Choroid plexus epithelial cell (primary cell): ENCODE measurements around the gene LAMA3.

ENCODE experiments used
- DNase-seq: peaks from one replicate; pipeline ENCODE4 v3.0.0-alpha.2; 2010; ENCODE audit warnings: low read depth
- H3K4me3 ChIP-seq: 2 replicates; pipeline ENCODE4 v1.5.1; 2011; ENCODE audit warnings: low read depth, mild to moderate bottlenecking, control low read depth, low read length, moderate library complexity
- TF ChIP-seq, protein P1 (sequence below): conservative IDR thresholded peaks from 2 replicates; pipeline ENCODE4 v1.5.1; 2011; ENCODE audit warnings: low read depth, mild to moderate bottlenecking, control low read depth, inconsistent platforms, low read length, moderate library complexity

The LAMA3 gene

DNA sequence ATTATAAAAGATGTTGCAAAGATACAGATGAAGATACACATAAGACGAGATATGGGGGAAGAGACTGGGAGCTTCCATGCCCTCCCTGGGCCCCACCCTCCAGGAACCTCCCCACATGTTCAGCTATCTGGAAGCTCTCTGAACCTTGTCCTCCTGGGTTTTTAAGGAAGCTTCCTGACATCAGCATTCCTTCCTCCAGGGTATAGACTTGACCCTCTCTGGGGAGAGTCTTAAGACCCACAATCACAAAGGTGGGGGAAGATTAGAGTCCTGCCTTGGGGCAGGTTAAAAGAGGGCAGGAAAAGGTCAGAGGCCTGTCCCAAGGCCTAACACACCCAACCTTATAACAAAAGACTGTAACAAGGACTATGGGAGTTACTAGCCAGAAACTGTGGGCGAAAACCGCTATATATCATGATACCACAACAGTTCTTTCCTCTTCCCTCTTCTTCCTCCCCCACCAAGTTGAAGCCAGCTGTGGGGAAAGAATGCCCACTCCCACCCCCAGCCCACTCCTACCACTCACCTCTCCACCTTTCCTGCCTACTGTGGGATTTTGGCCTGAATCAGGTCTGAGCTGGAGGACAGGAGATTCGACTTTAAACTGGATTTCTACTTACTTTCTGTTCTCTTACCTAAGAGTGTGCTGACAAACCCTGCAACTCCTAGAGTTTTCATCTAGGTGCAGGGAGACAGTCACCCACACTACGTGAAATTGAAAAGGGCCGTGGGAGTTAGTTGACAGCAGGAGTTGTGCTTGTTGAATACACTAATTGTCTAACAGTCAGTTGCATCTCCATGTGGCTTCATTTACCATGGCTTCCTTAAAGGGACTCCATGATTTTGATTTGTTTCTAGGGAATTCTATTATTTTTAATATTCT lies 105.0 kb downstream of the LAMA3 start:
- DNase-seq, result no peak
- TF ChIP-seq, protein P1, sequence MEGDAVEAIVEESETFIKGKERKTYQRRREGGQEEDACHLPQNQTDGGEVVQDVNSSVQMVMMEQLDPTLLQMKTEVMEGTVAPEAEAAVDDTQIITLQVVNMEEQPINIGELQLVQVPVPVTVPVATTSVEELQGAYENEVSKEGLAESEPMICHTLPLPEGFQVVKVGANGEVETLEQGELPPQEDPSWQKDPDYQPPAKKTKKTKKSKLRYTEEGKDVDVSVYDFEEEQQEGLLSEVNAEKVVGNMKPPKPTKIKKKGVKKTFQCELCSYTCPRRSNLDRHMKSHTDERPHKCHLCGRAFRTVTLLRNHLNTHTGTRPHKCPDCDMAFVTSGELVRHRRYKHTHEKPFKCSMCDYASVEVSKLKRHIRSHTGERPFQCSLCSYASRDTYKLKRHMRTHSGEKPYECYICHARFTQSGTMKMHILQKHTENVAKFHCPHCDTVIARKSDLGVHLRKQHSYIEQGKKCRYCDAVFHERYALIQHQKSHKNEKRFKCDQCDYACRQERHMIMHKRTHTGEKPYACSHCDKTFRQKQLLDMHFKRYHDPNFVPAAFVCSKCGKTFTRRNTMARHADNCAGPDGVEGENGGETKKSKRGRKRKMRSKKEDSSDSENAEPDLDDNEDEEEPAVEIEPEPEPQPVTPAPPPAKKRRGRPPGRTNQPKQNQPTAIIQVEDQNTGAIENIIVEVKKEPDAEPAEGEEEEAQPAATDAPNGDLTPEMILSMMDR, result no peak

DNA sequence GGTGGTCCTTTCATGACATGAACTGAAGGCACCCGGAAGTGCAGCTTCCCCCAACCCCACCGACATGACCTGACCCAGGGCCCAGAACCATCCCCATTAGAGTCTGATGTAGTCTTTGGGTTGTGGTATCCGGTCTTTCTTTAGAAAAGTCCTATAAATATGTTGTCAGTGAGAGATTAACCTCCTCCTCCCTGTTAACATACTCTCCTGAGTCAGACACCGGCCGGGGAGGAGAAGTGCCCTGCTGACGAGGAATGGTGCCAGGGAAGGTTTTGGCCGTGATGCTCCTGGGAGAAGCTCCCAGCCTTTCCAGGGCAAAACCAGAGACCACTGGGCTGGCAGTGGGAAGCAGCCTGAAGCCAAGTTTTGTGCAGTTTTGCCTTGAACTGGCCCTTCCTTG lies 109.0 kb downstream of the LAMA3 start:
- no peak for DNase-seq
- no peak overlapping the region for H3K4me3 ChIP-seq
- TF ChIP-seq, protein P1, result no peak

More for the DNA sequence above, 105.0 kb downstream of the LAMA3 start:
- no peak overlapping the region for H3K4me3 ChIP-seq

DNA sequence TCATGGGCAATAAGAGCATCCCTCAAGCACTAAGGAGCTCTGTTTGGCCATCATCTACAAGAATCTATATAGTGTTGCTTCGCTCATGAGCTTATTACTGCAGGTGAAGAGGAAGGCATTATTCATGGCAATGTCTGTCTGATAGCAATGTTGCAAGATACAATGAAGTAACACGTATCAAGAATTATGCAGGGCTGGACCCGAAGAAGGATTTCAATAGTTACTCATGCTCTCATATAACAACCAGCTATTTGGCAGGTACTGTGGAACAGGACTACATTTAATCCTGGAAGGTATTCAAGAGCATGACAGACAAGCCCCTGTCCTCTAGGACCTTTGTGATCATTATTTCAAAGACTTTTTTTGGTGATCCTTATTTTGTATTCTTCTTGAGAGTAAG lies 109.6 kb downstream of the LAMA3 start:
- DNase-seq, result no peak

DNA sequence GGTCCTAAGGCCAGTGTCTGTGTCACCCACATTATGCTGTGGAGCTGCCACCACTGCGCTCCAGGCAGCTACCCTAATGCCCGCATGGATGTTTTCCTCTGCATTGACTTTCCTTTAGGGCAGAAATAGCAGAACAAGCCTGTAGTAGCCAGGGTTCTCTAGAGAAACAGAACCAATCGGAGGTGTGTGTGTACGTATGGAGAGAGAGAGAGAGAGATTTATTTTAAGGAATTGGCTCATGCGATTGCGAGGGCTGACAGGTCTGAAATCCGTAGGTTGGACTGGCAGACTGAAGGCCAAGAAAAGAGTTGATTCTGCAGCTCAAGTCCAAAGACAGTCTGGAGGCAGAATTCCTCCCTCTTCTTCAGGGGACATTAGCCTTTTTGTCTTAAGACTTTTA lies 110.3 kb downstream of the LAMA3 start:
- DNase-seq, result no peak
- TF ChIP-seq, protein P1, result no peak
- H3K4me3 ChIP-seq, result no peak overlapping the region

More for the DNA sequence above, 109.6 kb downstream of the LAMA3 start:
- TF ChIP-seq, protein P1, result no peak
- no peak overlapping the region for H3K4me3 ChIP-seq

DNA sequence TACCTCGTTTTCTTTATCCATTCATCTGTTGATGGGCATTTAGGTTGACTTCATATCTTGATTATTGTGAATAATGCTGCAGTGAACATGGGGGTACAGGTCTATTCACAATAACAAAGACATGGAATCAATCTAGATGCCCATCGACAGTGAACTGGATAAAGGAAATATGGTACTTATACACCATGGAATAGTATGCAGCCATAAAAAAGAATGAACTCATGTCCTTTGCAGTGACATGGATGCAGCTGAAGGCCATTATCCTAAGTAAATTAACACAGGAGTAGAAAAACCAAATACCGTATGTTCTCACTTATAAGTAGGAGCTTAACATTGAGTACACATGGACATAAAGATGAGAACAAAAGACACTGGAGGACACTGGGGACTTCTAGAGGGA lies 111.6 kb downstream of the LAMA3 start:
- H3K4me3 ChIP-seq, result no peak overlapping the region
- DNase-seq, result no peak
- TF ChIP-seq, protein P1, result no peak

DNA sequence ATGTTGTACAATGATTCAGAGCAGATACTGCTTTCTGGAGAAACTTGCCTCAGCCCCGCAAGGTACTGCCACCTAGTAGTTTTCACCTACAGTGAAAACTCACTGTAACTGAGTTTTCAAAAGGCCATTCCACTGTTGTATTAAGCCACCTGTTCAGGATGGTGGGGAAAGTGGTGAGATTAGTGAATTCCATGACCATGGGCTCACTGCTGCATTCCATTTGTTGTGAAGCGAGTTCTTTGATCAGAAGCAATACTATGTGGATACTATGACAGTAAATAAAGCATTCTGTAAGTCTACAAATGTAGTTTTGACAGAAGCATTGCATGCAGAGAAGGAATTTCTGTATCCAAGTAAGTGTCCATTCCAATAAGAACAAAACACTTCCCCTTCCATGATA lies 113.6 kb downstream of the LAMA3 start:
- no peak for DNase-seq
- TF ChIP-seq, protein P1, result no peak

DNA sequence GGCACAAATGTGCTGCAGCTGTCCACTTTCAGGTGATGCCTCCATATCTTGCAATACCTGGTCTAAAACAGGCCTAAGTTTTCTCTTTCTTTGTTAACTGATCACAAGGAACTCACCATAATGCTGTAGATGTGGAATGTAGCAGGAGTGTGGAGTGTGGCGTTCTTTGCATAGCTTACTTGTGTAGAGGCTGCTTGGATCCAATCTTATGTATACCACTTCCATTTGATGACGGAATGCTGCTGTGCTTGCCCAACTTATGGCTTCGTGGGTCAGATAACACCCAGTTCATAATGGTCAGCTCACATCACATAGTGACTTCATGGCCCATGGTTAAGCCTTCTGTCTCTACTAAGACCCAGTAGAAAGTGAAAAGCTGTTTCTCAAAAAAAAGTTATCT lies 114.5 kb downstream of the LAMA3 start:
- no peak overlapping the region for H3K4me3 ChIP-seq
- no peak for DNase-seq
- TF ChIP-seq, protein P1, result no peak

More for the DNA sequence above, 113.6 kb downstream of the LAMA3 start:
- no peak overlapping the region for H3K4me3 ChIP-seq
